Hepatocyte (in vitro differentiated cells): ENCODE data around the gene RAD50. TPM values are rescaled to one million over a fixed set of nuclear protein-coding genes. Genes with fewer than 3 reads are reported as not detected.
"Not testable (repeated sequence)": the region's sequence is repeated elsewhere in the genome, so short reads cannot be mapped to it uniquely, and the experiment has no call there.

ENCODE experiments used
- DNase-seq: peaks from one replicate; pipeline ENCODE4 v3.0.0-alpha.2; 2016; ENCODE audit warnings: low spot score
- H2AFZ ChIP-seq: fragments of 200-600 bp; sonication (generic); 2 replicates; pipeline ENCODE4 v1.6.0; 2016; ENCODE audit warnings: antibody characterized with exemption, mild to moderate bottlenecking
- H3K27ac ChIP-seq: fragments of 200-600 bp; sonication (generic); 2 replicates; pipeline ENCODE4 v1.5.1; 2016; ENCODE audit warnings: mild to moderate bottlenecking
- H3K27me3 ChIP-seq: fragments of 200-600 bp; sonication (generic); 2 replicates; pipeline ENCODE4 v1.6.1; 2016
- H3K36me3 ChIP-seq: fragments of 200-600 bp; sonication (generic); replicated peaks from 2 replicates; pipeline ENCODE4 v1.5.1; 2016; ENCODE audit warnings: low read depth; ENCODE audit not compliant: insufficient read depth
- H3K4me1 ChIP-seq: fragments of 200-600 bp; sonication (generic); 2 replicates; pipeline ENCODE4 v1.5.1; 2016; ENCODE audit warnings: mild to moderate bottlenecking, moderate library complexity; ENCODE audit not compliant: insufficient read depth
- H3K4me2 ChIP-seq: fragments of 200-600 bp; sonication (generic); 2 replicates; pipeline ENCODE4 v1.6.0; 2016
- H3K4me3 ChIP-seq: fragments of 200-600 bp; sonication (generic); 2 replicates; pipeline ENCODE4 v1.5.1; 2016; ENCODE audit warnings: mild to moderate bottlenecking
- H3K79me2 ChIP-seq: fragments of 200-600 bp; sonication (generic); 2 replicates; pipeline ENCODE4 v1.6.0; 2017; ENCODE audit warnings: mild to moderate bottlenecking
- H3K9me2 ChIP-seq: fragments of 200-600 bp; sonication (generic); replicated peaks from 2 replicates; pipeline ENCODE4 v1.6.0; 2017; ENCODE audit warnings: mild to moderate bottlenecking; ENCODE audit not compliant: insufficient read depth
- H3K9me3 ChIP-seq: fragments of 200-600 bp; sonication (generic); 2 replicates; pipeline ENCODE4 v1.5.1; 2016; ENCODE audit warnings: low read depth, mild to moderate bottlenecking
- H4K20me1 ChIP-seq: fragments of 200-600 bp; sonication (generic); 2 replicates; pipeline ENCODE4 v1.6.0; 2016; ENCODE audit warnings: mild to moderate bottlenecking; ENCODE audit not compliant: insufficient read depth, poor library complexity, severe bottlenecking
- CTCF ChIP-seq: fragments of 200-600 bp; sonication (generic); IDR thresholded peaks from 2 replicates; pipeline ENCODE4 v1.5.1; 2016; ENCODE audit warnings: antibody characterized with exemption, mild to moderate bottlenecking; ENCODE audit not compliant: poor library complexity
- EZH2 ChIP-seq: fragments of 200-600 bp; sonication (generic); IDR thresholded peaks from 2 replicates; pipeline ENCODE4 v1.6.1; 2016; ENCODE audit warnings: antibody characterized with exemption, mild to moderate bottlenecking, borderline replicate concordance
- EZH2phosphoT487 ChIP-seq: fragments of 200-600 bp; sonication (generic); IDR thresholded peaks from one replicate; pipeline ENCODE4 v1.6.1; 2018; ENCODE audit warnings: antibody characterized with exemption, mild to moderate bottlenecking, low read depth, moderate library complexity; ENCODE audit not compliant: unreplicated experiment, severe bottlenecking
- WGBS: methylation state at CpG from one replicate; pipeline ENCODE4 v1.1.6; 2016; ENCODE audit warnings: low lambda C conversion rate; ENCODE audit errors: missing lambda C conversion rate; 5-methylcytosine and 5-hydroxymethylcytosine counted together
- polyA plus RNA-seq: library from polyadenylated mRNA; unstranded; fragments of >200 nt; fragmentation: Nextera tagmentation; extraction: Ambion mirVana; gene quantifications from 2 replicates; pipeline ENCODE4 v1.2.1, GENCODE V29; 2016
- total RNA-seq: library from RNA; depleted of rRNA; stranded (reverse); fragments of >200 nt; gene quantifications from 2 replicates; pipeline ENCODE4 v1.2.3, GENCODE V29; 2014

The RAD50 gene
- total and polyA plus RNA-seq, 2 experiments from 2014 or later, result 27.0 to 28.1 TPM

- Histone ChIP-seq H2AFZ (no peak overlapping the region), H3K27me3 (no peaks in the 10 kb centered on the region), H3K4me1 (no peaks in the 10 kb centered on the region), H3K4me2 (no peak overlapping the region), H3K27ac (no peak overlapping the region), H3K4me3 (no peak overlapping the region), H4K20me1 (no peaks in the 10 kb centered on the region), H3K9me3 (no peaks in the 10 kb centered on the region), H3K9me2 (no peaks in the 10 kb centered on the region), H3K36me3 (no peaks in the 10 kb centered on the region), H3K79me2 (no peaks in the 10 kb centered on the region)
- DNase-seq, result no peak
- no peak for TF ChIP-seq EZH2phosphoT487
- TF ChIP-seq CTCF, result no peak
- TF ChIP-seq EZH2, result no peak
- 96% methylated on average over 2 of the region's 2 CpGs for WGBS
Measured at GRCh38 chr5:132546108-132546507, 10.7 kb upstream of the RAD50 start.

- H4K20me1 ChIP-seq, result no peaks in the 10 kb centered on the region
- 80% methylated on average over 2 of the region's 2 CpGs for WGBS
- H3K27ac ChIP-seq, result no peak overlapping the region
- no peak for DNase-seq
- no peaks in the 10 kb centered on the region for H3K79me2 ChIP-seq
- no peaks in the 10 kb centered on the region for H3K4me1 ChIP-seq
- no peaks in the 10 kb centered on the region for H3K36me3 ChIP-seq
- H3K4me2 ChIP-seq, result no peak overlapping the region
- H3K27me3 ChIP-seq, result no peaks in the 10 kb centered on the region
- no peaks in the 10 kb centered on the region for H3K9me3 ChIP-seq
- no peak overlapping the region for H2AFZ ChIP-seq
- no peak overlapping the region for H3K4me3 ChIP-seq
- H3K9me2 ChIP-seq, result no peaks in the 10 kb centered on the region
- no peak for TF ChIP-seq CTCF
- TF ChIP-seq EZH2phosphoT487, result no peak
- no peak for TF ChIP-seq EZH2
Measured at GRCh38 chr5:132547269-132547668, 9.5 kb upstream of the RAD50 start.

GRCh38 chr5:132548834-132549233 is 7.9 kb upstream of the RAD50 start:
- H3K9me3 ChIP-seq, H3K27ac ChIP-seq, H2AFZ ChIP-seq, H3K4me2 ChIP-seq, H3K4me1 ChIP-seq, H3K27me3 ChIP-seq, H3K36me3 ChIP-seq, H4K20me1 ChIP-seq, H3K9me2 ChIP-seq, H3K79me2 ChIP-seq, DNase-seq, H3K4me3 ChIP-seq: not testable (repeated sequence)
- WGBS, result 99% methylated on average over 7 of the region's 7 CpGs

- no peaks in the 10 kb centered on the region for H3K79me2 ChIP-seq
- no peaks in the 10 kb centered on the region for H3K27me3 ChIP-seq
- no peak overlapping the region for H3K4me2 ChIP-seq
- no peaks in the 10 kb centered on the region for H3K4me1 ChIP-seq
- H3K9me2 ChIP-seq, result no peaks in the 10 kb centered on the region
- no peak overlapping the region for H3K27ac ChIP-seq
- no peak for DNase-seq
- WGBS, result 78% methylated on average over 2 of the region's 2 CpGs
- H2AFZ ChIP-seq, result no peak overlapping the region
- H3K4me3 ChIP-seq, result no peak overlapping the region
- TF ChIP-seq EZH2phosphoT487 (no peak), EZH2 (no peak), CTCF (no peak)
- no peaks in the 10 kb centered on the region for H3K9me3 ChIP-seq
- H3K36me3 ChIP-seq, result no peaks in the 10 kb centered on the region
- H4K20me1 ChIP-seq, result no peaks in the 10 kb centered on the region
Measured at GRCh38 chr5:132549576-132549975, 7.2 kb upstream of the RAD50 start.
